Inflammatory macrophage treated with lipopolysaccharide for 4 hours (primary cell): Measurements from ENCODE around the gene IRF2BP2.

Experiments
- DNase-seq: peaks from one replicate; pipeline ENCODE4 v3.0.0-alpha.2; 2020

The IRF2BP2 gene

GRCh38 chr1:234612352-234613127 lies 2.6 kb upstream of the IRF2BP2 start:
- DNase-seq = peak; percentile 99

GRCh38 chr1:234611847-234612351 lies 1.9 kb upstream of the IRF2BP2 start:
- DNase-seq = peak; percentile 63

- DNase-seq = peak; percentile 62
Observed at GRCh38 chr1:234611225-234611846, 1.4 kb upstream of the IRF2BP2 start.

GRCh38 chr1:234610666-234611224 lies 767 bp upstream of the IRF2BP2 start:
- DNase-seq = peak; percentile 87

GRCh38 chr1:234609691-234610042 lies 311 bp downstream of the IRF2BP2 start:
- DNase-seq = no peak

- DNase-seq = peak; percentile 48
Observed at GRCh38 chr1:234608911-234609690, 877 bp downstream of the IRF2BP2 start.

- DNase-seq = peak; percentile 96
Observed at GRCh38 chr1:234608025-234608910, 1.7 kb downstream of the IRF2BP2 start.

- DNase-seq = peak; percentile 90
Observed at GRCh38 chr1:234607109-234608024, 2.6 kb downstream of the IRF2BP2 start.

GRCh38 chr1:234606784-234607108 lies 3.2 kb downstream of the IRF2BP2 start:
- DNase-seq = no peak

GRCh38 chr1:234605983-234606783 lies 3.8 kb downstream of the IRF2BP2 start:
- peak; percentile 82 for DNase-seq

- no peak for DNase-seq
Observed at GRCh38 chr1:234605399-234605982, 4.5 kb downstream of the IRF2BP2 start.

- DNase-seq = peak; percentile 61
Observed at GRCh38 chr1:234604495-234605398, 5.2 kb downstream of the IRF2BP2 start.

GRCh38 chr1:234603221-234604204 lies 6.5 kb downstream of the IRF2BP2 start:
- DNase-seq = peak; percentile 31

GRCh38 chr1:234602334-234603220 lies 7.4 kb downstream of the IRF2BP2 start:
- peak; percentile 94 for DNase-seq

- DNase-seq = peak; percentile 85
Observed at GRCh38 chr1:234601301-234602017, 8.5 kb downstream of the IRF2BP2 start.
